Measurements from ENCODE around the gene L1TD1.

GRCh38 chr1:62230718-62231117, 36.1 kb downstream of the L1TD1 start:
- no peak for TF ChIP-seq CTCF (IDR thresholded peaks at IDR 0.05)
- no peak for TF ChIP-seq POLR2A (IDR thresholded peaks at IDR 0.05)

Measured in ovary (tissue), 3 donors.